KMS-11 (cell line): ENCODE measurements around the gene MACROD1.

ENCODE experiments used
- H2AFZ ChIP-seq: fragments of 200-600 bp; sonication (generic); 2 replicates; pipeline ENCODE4 v1.6.1; 2016; ENCODE audit warnings: antibody characterized with exemption, mixed run types, low read depth
- H3K27ac ChIP-seq: fragments of 200-600 bp; sonication (generic); 2 replicates; pipeline ENCODE4 v1.6.1; 2016; ENCODE audit warnings: mild to moderate bottlenecking, mixed run types
- H3K27me3 ChIP-seq: fragments of 200-600 bp; sonication (generic); 2 replicates; pipeline ENCODE4 v1.6.1; 2017; ENCODE audit warnings: mild to moderate bottlenecking, low read depth, mixed run types, moderate library complexity; ENCODE audit not compliant: insufficient read depth
- H3K36me3 ChIP-seq: fragments of 200-600 bp; sonication (generic); 2 replicates; pipeline ENCODE4 v1.6.1; 2017; ENCODE audit warnings: mild to moderate bottlenecking, mixed run types; ENCODE audit not compliant: insufficient read depth
- H3K4me1 ChIP-seq: fragments of 200-600 bp; sonication (generic); 2 replicates; pipeline ENCODE4 v1.6.1; 2016; ENCODE audit warnings: mild to moderate bottlenecking, low read depth, mixed run types; ENCODE audit not compliant: poor library complexity, severe bottlenecking
- H3K4me2 ChIP-seq: fragments of 200-600 bp; sonication (generic); 2 replicates; pipeline ENCODE4 v1.7.0; 2016; ENCODE audit warnings: mild to moderate bottlenecking, mixed run types
- H3K4me3 ChIP-seq: fragments of 200-600 bp; sonication (generic); IDR thresholded peaks from 2 replicates; pipeline ENCODE4 v1.6.1; 2017; ENCODE audit warnings: low read depth, low read length, mixed read lengths; ENCODE audit not compliant: insufficient read depth
- H3K79me2 ChIP-seq: fragments of 200-600 bp; sonication (generic); 2 replicates; pipeline ENCODE4 v1.6.1; 2016; ENCODE audit warnings: low read depth, mixed run types; ENCODE audit not compliant: insufficient read depth
- H3K9ac ChIP-seq: fragments of 200-600 bp; sonication (generic); 2 replicates; pipeline ENCODE4 v1.6.1; 2016; ENCODE audit warnings: mild to moderate bottlenecking, mixed run types
- H4K20me1 ChIP-seq: fragments of 200-600 bp; sonication (generic); 2 replicates; pipeline ENCODE4 v1.6.1; 2016; ENCODE audit warnings: mild to moderate bottlenecking, mixed run types; ENCODE audit not compliant: insufficient read depth
- CTCF ChIP-seq: fragments of 200-600 bp; sonication (generic); conservative IDR thresholded peaks from 2 replicates; pipeline ENCODE4 v1.6.1; 2017; ENCODE audit warnings: low read depth, mild to moderate bottlenecking, antibody characterized with exemption, low read length, moderate library complexity, mixed read lengths

MACROD1 gene

GRCh38 chr11:64073542-64073941 is 92.4 kb downstream of the MACROD1 start:
- no peaks in the 10 kb centered on the region for H3K4me1 ChIP-seq
- H3K27ac ChIP-seq: no peak overlapping the region
- no peak overlapping the region for H2AFZ ChIP-seq
- no peak overlapping the region for H3K4me2 ChIP-seq
- H3K79me2 ChIP-seq: no peaks in the 10 kb centered on the region
- no peak overlapping the region for H3K9ac ChIP-seq
- H3K36me3 ChIP-seq: no peaks in the 10 kb centered on the region
- H3K27me3 ChIP-seq: no peaks in the 10 kb centered on the region
- no peaks in the 10 kb centered on the region for H4K20me1 ChIP-seq
- no peak overlapping the region for H3K4me3 ChIP-seq
- TF ChIP-seq CTCF: no peak

GRCh38 chr11:64072871-64073270 is 93.0 kb downstream of the MACROD1 start:
- no peaks in the 10 kb centered on the region for H3K36me3 ChIP-seq
- H4K20me1 ChIP-seq: no peaks in the 10 kb centered on the region
- H3K27me3 ChIP-seq: no peaks in the 10 kb centered on the region
- no peak overlapping the region for H3K4me2 ChIP-seq
- H3K27ac ChIP-seq: no peak overlapping the region
- no peaks in the 10 kb centered on the region for H3K79me2 ChIP-seq
- no peak overlapping the region for H3K9ac ChIP-seq
- H2AFZ ChIP-seq: no peak overlapping the region
- H3K4me1 ChIP-seq: no peaks in the 10 kb centered on the region
- TF ChIP-seq CTCF: no peak
- no peak overlapping the region for H3K4me3 ChIP-seq

GRCh38 chr11:64072403-64072802 is 93.5 kb downstream of the MACROD1 start:
- Histone ChIP-seq H3K4me3 (no peak overlapping the region), H3K27me3 (no peaks in the 10 kb centered on the region), H3K36me3 (no peaks in the 10 kb centered on the region), H3K4me1 (no peaks in the 10 kb centered on the region), H3K79me2 (no peaks in the 10 kb centered on the region), H4K20me1 (no peaks in the 10 kb centered on the region), H3K9ac (no peak overlapping the region), H2AFZ (no peak overlapping the region), H3K27ac (no peak overlapping the region), H3K4me2 (no peak overlapping the region)
- TF ChIP-seq CTCF: no peak

DNA sequence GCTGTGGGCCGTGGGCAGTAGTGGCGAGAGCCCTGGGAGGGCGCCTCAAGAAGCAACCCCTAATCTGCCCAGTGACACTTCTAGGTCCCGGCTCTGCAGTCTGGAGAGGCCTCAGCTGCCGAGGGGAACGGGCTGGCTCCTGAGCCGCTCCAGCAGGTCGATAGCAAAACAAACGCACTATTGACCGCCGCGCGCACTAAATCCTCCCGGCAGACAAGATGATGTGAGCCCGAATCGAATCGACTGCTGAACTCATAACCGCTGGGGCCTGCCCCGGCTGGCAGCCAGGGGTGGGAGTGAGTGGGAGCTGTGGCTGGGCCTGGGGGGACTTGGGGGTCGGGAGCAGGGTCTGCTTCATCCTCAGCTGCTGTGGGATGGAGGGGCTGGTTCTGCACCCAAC is 94.1 kb downstream of the MACROD1 start:
- no peak for TF ChIP-seq CTCF
- no peak overlapping the region for H2AFZ ChIP-seq
- no peaks in the 10 kb centered on the region for H3K4me1 ChIP-seq

DNA sequence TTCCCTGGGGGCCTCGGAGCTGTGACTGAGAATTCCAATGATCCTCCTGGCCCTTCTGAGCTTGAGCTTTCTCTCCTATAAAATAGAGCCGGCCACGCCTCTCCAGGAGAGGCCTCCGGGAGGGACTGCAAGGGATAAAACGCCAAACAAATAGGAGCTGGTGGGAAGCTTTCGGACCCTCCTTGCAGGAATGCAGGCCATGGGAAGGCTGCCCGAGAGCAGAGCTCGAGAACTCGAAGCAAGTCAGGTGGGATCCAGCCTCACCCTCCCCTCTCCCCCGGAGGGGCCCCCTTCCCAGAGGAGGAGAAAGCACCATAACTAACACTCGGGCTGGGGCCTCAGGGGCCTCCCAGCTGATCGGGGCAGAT is 95.6 kb downstream of the MACROD1 start:
- Histone ChIP-seq H3K4me1 (no peaks in the 10 kb centered on the region), H2AFZ (no peak overlapping the region), H3K36me3 (no peaks in the 10 kb centered on the region), H3K27ac (no peak overlapping the region), H3K9ac (no peak overlapping the region), H3K27me3 (no peaks in the 10 kb centered on the region), H3K4me3 (no peak overlapping the region), H3K79me2 (no peaks in the 10 kb centered on the region), H4K20me1 (no peaks in the 10 kb centered on the region), H3K4me2 (no peak overlapping the region)
- no peak for TF ChIP-seq CTCF

More for the DNA sequence above, 94.1 kb downstream of the MACROD1 start:
- no peak overlapping the region for H3K27ac ChIP-seq
- no peak overlapping the region for H3K4me2 ChIP-seq
- no peaks in the 10 kb centered on the region for H3K27me3 ChIP-seq
- no peaks in the 10 kb centered on the region for H3K36me3 ChIP-seq
- H3K79me2 ChIP-seq: no peaks in the 10 kb centered on the region
- H3K9ac ChIP-seq: no peak overlapping the region
- no peak overlapping the region for H3K4me3 ChIP-seq
- H4K20me1 ChIP-seq: no peaks in the 10 kb centered on the region
